GM12878 (cell line): ENCODE results near the gene PNLIP. TPM values are rescaled to one million over a fixed set of nuclear protein-coding genes. Genes with fewer than 3 reads are reported as not detected.

ENCODE experiments used
- ATAC-seq: fragments of 200-7000 bp; cut with Tn5 transposase; 3 replicates; pipeline ENCODE4 v1.9.1; 2020; ENCODE audit warnings: mild to moderate bottlenecking, moderate library complexity
- BruUV-seq: library from RNA; stranded (reverse); fragments of 400-500 nt; replicated peaks from 2 replicates; lab custom pipeline; 2021; lab: Mats Ljungman, UMichigan
- CTCF ChIA-PET: fragments of 300-600 bp; sonication (Branson Sonifier 250); formaldehyde crosslinking; extraction: SDS; loops from one replicate; lab custom pipeline; 2021; ENCODE audit warnings: inconsistent platforms; lab: Yijun Ruan, JAX
- POLR2A ChIA-PET: fragments of 350-600 bp; formaldehyde crosslinking; extraction: SDS; loops from one replicate; lab custom pipeline; 2021; ENCODE audit warnings: inconsistent platforms; lab: Charles Lee
- RAD21 ChIA-PET: fragments of 300-600 bp; sonication (Branson Sonifier 250); formaldehyde crosslinking; loops from one replicate; lab custom pipeline; 2023; ENCODE audit warnings: antibody characterized with exemption; ENCODE audit not compliant: unreplicated experiment; lab: Charles Lee
- SMC1A ChIA-PET: fragments of 300-600 bp; sonication (Branson Sonifier 250); formaldehyde crosslinking; loops from one replicate; lab custom pipeline; 2023; ENCODE audit not compliant: unreplicated experiment, uncharacterized antibody; lab: Charles Lee
- DNase-seq: peaks from one replicate; pipeline ENCODE4 v3.0.0-alpha.2; 2011; ENCODE audit warnings: low read depth, low spot score
- FAIRE-seq: peaks from 3 replicates; lab custom pipeline; 2011; peaks lifted over from hg19 to GRCh38; lab: Jason Lieb, UNC
- H2AFZ ChIP-seq: 2 replicates; pipeline ENCODE4 v1.6.0; 2011; ENCODE audit warnings: low read depth, low read length, control low read depth; ENCODE audit not compliant: control insufficient read depth
- H3K27ac ChIP-seq: 2 replicates; pipeline ENCODE4 v1.5.1; 2011; ENCODE audit warnings: control low read depth; ENCODE audit not compliant: control insufficient read depth, insufficient read depth
- H3K27me3 ChIP-seq, 2 experiments: replicated peaks in 1 of 2; 2 replicates each; pipeline versions ENCODE4 v1.6.0 to v1.6.1; 2011; ENCODE audit warnings: low read length in 1 of 2; ENCODE audit not compliant: control insufficient read depth in 2 of 2, insufficient read depth in 2 of 2
- H3K36me3 ChIP-seq, 2 experiments: 2 replicates each; pipeline ENCODE4 v1.5.1; 2011; ENCODE audit warnings: low read length in 1 of 2; ENCODE audit not compliant: control insufficient read depth in 2 of 2, insufficient read depth in 2 of 2
- H3K4me1 ChIP-seq: 2 replicates; pipeline ENCODE4 v1.6.1; 2011; ENCODE audit warnings: mild to moderate bottlenecking, low read length, moderate library complexity, mixed read lengths; ENCODE audit not compliant: control insufficient read depth, insufficient read depth
- H3K4me2 ChIP-seq: 2 replicates; pipeline ENCODE4 v1.6.0; 2011; ENCODE audit warnings: control low read depth; ENCODE audit not compliant: control insufficient read depth, insufficient read depth
- H3K4me3 ChIP-seq: fragments of 200-600 bp; sonication (generic); 2 replicates; pipeline ENCODE4 v1.5.1; 2016
- H3K79me2 ChIP-seq: 2 replicates; pipeline ENCODE4 v1.6.0; 2011; ENCODE audit warnings: low read length; ENCODE audit not compliant: control insufficient read depth, insufficient read depth
- H3K9ac ChIP-seq: 2 replicates; pipeline ENCODE4 v1.8.0; 2011; ENCODE audit warnings: low read length, control low read depth, mixed read lengths; ENCODE audit not compliant: control insufficient read depth, insufficient read depth
- H3K9me3 ChIP-seq: replicated peaks from 3 replicates; pipeline ENCODE4 v1.5.1; 2011; ENCODE audit warnings: mild to moderate bottlenecking, low read length; ENCODE audit not compliant: control insufficient read depth, insufficient read depth
- H4K20me1 ChIP-seq: 2 replicates; pipeline ENCODE4 v1.6.0; 2011; ENCODE audit not compliant: control insufficient read depth, insufficient read depth
- CHD4 ChIP-seq: fragments of 200-600 bp; sonication (generic); IDR thresholded peaks from 2 replicates; pipeline ENCODE4 v1.6.1; 2016; ENCODE audit warnings: mild to moderate bottlenecking
- ESRRA ChIP-seq: IDR thresholded peaks from 2 replicates; pipeline ENCODE4 v1.6.1; 2012; ENCODE audit warnings: mild to moderate bottlenecking, low read length, improper control_type of control experiment
- ETV6 ChIP-seq, 2 experiments: fragments of 450-650 bp in 1 of 2; IDR thresholded peaks in 1 of 2; conservative IDR thresholded peaks in 1 of 2; 2 replicates each; pipeline ENCODE4 v1.6.1; 2014; ENCODE audit warnings: antibody characterized with exemption in 1 of 2, borderline replicate concordance in 1 of 2, low read depth in 1 of 2, mild to moderate bottlenecking in 1 of 2, moderate library complexity in 1 of 2
- JUND ChIP-seq: IDR thresholded peaks from 2 replicates; pipeline ENCODE4 v1.6.1; 2012; ENCODE audit warnings: low read depth, mild to moderate bottlenecking, low read length, improper control_type of control experiment, moderate library complexity
- MEF2A ChIP-seq: IDR thresholded peaks from 2 replicates; pipeline ENCODE4 v1.6.1; 2011; ENCODE audit warnings: low read depth, mild to moderate bottlenecking, low read length, moderate library complexity; ENCODE audit not compliant: insufficient read depth
- ZZZ3 ChIP-seq: IDR thresholded peaks from 2 replicates; pipeline ENCODE4 v1.6.1; 2011; ENCODE audit warnings: low read depth; ENCODE audit not compliant: control insufficient read depth, insufficient read length
- in situ Hi-C: fragments of 300-500 bp; cut with MboI; formaldehyde crosslinking; loops from 9 replicates; pipeline ENCODE4 v1.14.3; 2018; ENCODE audit warnings: mixed read lengths
- intact Hi-C: fragments of 100-400 bp; cut with micrococcal nuclease; formaldehyde crosslinking; loops from one replicate; pipeline ENCODE4 v1.14.2; 2022; ENCODE audit not compliant: unreplicated experiment
- polyA plus RNA-seq, 11 experiments: library from polyadenylated mRNA; depleted of rRNA in 4 of 11; unstranded in 6 of 11; stranded (reverse) in 5 of 11; fragments of >200 nt; fragmentation: Nextera tagmentation in 4 of 11; fragmentation: Illumina TruSeq in 1 of 11; extraction: Ambion mirVana in 4 of 11; extraction: Trizol in 1 of 11; gene quantifications; 1 replicate in 1 of 11; 2 replicates in 10 of 11; pipeline versions ENCODE4 v1.2.1 to v1.2.3, GENCODE V29; 2011 to 2016; ENCODE audit warnings: inconsistent platforms in 2 of 11, missing spikeins in 2 of 11, low read depth in 1 of 11
- total RNA-seq, 4 experiments: library from RNA; depleted of rRNA in 3 of 4; stranded (reverse); fragments of >200 nt in 3 of 4; fragmentation: Illumina TruSeq in 1 of 4; extraction: Trizol in 1 of 4; gene quantifications; 2 replicates each; pipeline versions ENCODE4 v1.2.1 to v1.2.3, GENCODE V29; 2013 to 2021
- TF ChIP-seq, protein P1 (sequence below): fragments of 450-650 bp; IDR thresholded peaks from 2 replicates; pipeline ENCODE4 v1.6.1; 2016; ENCODE audit warnings: mild to moderate bottlenecking, moderate library complexity, borderline replicate concordance
- TF ChIP-seq, protein P2 (sequence below): IDR thresholded peaks from 2 replicates; pipeline ENCODE4 v1.6.1; 2011; ENCODE audit warnings: borderline replicate concordance, low read depth, mild to moderate bottlenecking, moderate library complexity, low read length; ENCODE audit not compliant: insufficient read depth, poor library complexity, severe bottlenecking
- TF ChIP-seq, protein P3 (sequence below), 3 experiments: IDR thresholded peaks in 2 of 3; conservative IDR thresholded peaks in 1 of 3; 2 replicates each; pipeline ENCODE4 v1.5.1; 2011; ENCODE audit warnings: low read depth in 3 of 3, low read length in 3 of 3, mild to moderate bottlenecking in 3 of 3, control low read depth in 2 of 3, moderate library complexity in 2 of 3, inconsistent platforms in 1 of 3, mixed read lengths in 1 of 3; ENCODE audit not compliant: control insufficient read depth in 2 of 3, insufficient read depth in 1 of 3; ENCODE audit errors: extremely low read depth in 1 of 3
- TF ChIP-seq, protein P4 (sequence below): IDR thresholded peaks from 2 replicates; pipeline ENCODE4 v1.6.1; 2012; ENCODE audit warnings: low read depth, low read length, improper control_type of control experiment

Gene PNLIP
- total and polyA plus RNA-seq, 10 of the 15 experiments (the other 5 are each of a cell fraction or from before 2014, with no cell fraction given): 1.1 TPM; not detected in 9

DNA sequence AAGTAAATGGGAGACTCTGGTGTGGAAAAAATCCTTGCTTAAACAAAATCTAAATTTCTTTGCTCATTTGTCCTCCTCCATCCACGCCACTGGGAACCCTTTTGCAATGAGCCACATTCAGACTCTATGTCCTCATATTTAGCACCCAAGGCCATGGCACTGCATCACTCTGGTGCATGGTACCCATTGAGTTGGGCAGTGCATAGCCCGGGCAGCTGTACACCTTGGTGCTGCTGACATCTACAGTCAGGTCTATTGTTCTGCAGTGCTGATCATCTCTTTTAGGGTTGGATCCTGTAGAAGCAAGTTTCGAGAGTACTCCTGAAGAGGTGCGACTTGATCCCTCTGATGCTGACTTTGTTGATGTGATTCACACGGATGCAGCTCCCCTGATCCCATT, 51.8 kb downstream of the PNLIP start (continued):
- TF ChIP-seq, protein P1, sequence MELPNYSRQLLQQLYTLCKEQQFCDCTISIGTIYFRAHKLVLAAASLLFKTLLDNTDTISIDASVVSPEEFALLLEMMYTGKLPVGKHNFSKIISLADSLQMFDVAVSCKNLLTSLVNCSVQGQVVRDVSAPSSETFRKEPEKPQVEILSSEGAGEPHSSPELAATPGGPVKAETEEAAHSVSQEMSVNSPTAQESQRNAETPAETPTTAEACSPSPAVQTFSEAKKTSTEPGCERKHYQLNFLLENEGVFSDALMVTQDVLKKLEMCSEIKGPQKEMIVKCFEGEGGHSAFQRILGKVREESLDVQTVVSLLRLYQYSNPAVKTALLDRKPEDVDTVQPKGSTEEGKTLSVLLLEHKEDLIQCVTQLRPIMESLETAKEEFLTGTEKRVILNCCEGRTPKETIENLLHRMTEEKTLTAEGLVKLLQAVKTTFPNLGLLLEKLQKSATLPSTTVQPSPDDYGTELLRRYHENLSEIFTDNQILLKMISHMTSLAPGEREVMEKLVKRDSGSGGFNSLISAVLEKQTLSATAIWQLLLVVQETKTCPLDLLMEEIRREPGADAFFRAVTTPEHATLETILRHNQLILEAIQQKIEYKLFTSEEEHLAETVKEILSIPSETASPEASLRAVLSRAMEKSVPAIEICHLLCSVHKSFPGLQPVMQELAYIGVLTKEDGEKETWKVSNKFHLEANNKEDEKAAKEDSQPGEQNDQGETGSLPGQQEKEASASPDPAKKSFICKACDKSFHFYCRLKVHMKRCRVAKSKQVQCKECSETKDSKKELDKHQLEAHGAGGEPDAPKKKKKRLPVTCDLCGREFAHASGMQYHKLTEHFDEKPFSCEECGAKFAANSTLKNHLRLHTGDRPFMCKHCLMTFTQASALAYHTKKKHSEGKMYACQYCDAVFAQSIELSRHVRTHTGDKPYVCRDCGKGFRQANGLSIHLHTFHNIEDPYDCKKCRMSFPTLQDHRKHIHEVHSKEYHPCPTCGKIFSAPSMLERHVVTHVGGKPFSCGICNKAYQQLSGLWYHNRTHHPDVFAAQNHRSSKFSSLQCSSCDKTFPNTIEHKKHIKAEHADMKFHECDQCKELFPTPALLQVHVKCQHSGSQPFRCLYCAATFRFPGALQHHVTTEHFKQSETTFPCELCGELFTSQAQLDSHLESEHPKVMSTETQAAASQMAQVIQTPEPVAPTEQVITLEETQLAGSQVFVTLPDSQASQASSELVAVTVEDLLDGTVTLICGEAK: no peak
- TF ChIP-seq CHD4 (no peak), ZZZ3 (no peak)
- TF ChIP-seq, protein P2, sequence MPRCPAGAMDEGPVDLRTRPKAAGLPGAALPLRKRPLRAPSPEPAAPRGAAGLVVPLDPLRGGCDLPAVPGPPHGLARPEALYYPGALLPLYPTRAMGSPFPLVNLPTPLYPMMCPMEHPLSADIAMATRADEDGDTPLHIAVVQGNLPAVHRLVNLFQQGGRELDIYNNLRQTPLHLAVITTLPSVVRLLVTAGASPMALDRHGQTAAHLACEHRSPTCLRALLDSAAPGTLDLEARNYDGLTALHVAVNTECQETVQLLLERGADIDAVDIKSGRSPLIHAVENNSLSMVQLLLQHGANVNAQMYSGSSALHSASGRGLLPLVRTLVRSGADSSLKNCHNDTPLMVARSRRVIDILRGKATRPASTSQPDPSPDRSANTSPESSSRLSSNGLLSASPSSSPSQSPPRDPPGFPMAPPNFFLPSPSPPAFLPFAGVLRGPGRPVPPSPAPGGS: no peak

DNA sequence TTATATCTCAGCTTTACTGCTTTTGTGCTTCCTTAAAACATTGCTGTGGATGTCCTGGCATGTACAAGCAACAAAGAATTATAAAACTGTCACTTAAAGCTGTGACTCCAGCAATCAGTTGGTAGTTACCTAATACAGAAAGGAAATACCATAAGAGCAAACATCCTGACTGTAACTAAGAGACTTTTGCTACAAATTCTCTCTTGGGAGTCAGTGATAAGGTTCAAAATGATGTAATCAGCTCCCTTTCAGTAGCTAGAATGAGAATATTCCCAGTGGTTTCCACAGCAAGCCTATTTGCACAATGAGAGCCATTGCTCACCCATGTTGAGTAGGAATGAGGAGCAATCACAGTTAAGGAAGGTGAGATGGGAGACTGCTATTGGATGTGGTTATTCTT, 52.6 kb downstream of the PNLIP start:
- H3K27me3 ChIP-seq: no peaks in the 10 kb centered on the region
- no peak overlapping the region for H3K4me3 ChIP-seq
- H3K4me2 ChIP-seq: no peak overlapping the region
- CTCF ChIA-PET: no interaction called here
- RAD21 ChIA-PET: no interaction called here
- SMC1A ChIA-PET: no interaction called here
- no peak for ATAC-seq
- no peaks in the 10 kb centered on the region for H3K4me1 ChIP-seq
- no peak overlapping the region for H3K27ac ChIP-seq
- DNase-seq: no peak
- intact Hi-C loops: no loop called here
- POLR2A ChIA-PET: no interaction called here
- no peaks in the 10 kb centered on the region for H3K79me2 ChIP-seq
- no peak for TF ChIP-seq ESRRA
- no peak for TF ChIP-seq ETV6 (conservative IDR thresholded peaks at IDR 0.05 in 1 of 2, IDR thresholded peaks at IDR 0.05 in 1 of 2; ENCODE audit: borderline replicate concordance in 1 of 2, low read depth in 1 of 2)
- TF ChIP-seq MEF2A: no peak
- TF ChIP-seq, protein P3, sequence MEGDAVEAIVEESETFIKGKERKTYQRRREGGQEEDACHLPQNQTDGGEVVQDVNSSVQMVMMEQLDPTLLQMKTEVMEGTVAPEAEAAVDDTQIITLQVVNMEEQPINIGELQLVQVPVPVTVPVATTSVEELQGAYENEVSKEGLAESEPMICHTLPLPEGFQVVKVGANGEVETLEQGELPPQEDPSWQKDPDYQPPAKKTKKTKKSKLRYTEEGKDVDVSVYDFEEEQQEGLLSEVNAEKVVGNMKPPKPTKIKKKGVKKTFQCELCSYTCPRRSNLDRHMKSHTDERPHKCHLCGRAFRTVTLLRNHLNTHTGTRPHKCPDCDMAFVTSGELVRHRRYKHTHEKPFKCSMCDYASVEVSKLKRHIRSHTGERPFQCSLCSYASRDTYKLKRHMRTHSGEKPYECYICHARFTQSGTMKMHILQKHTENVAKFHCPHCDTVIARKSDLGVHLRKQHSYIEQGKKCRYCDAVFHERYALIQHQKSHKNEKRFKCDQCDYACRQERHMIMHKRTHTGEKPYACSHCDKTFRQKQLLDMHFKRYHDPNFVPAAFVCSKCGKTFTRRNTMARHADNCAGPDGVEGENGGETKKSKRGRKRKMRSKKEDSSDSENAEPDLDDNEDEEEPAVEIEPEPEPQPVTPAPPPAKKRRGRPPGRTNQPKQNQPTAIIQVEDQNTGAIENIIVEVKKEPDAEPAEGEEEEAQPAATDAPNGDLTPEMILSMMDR (IDR thresholded peaks at IDR 0.05 in 2 of 3, conservative IDR thresholded peaks at IDR 0.05 in 1 of 3; ENCODE audit: control insufficient read depth in 2 of 3, extremely low read depth in 1 of 3, insufficient read depth in 1 of 3, low read depth in 3 of 3, low read length in 3 of 3): no peak
- no peak for TF ChIP-seq JUND
- TF ChIP-seq, protein P4, sequence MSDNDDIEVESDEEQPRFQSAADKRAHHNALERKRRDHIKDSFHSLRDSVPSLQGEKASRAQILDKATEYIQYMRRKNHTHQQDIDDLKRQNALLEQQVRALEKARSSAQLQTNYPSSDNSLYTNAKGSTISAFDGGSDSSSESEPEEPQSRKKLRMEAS: no peak
- no peaks in the 10 kb centered on the region for H3K36me3 ChIP-seq
- H2AFZ ChIP-seq: no peak overlapping the region
- no peaks in the 10 kb centered on the region for H4K20me1 ChIP-seq
- FAIRE-seq: no peak
- in situ Hi-C loops: no loop called here
- H3K9me3 ChIP-seq: no peaks in the 10 kb centered on the region
- no peak overlapping the region for H3K9ac ChIP-seq
- BruUV-seq: no TSS peak
